ENCODE results near the gene SERAC1. TPM values are rescaled to one million over a fixed set of nuclear protein-coding genes. Genes with fewer than 3 reads are reported as not detected.

SERAC1 gene
- total and polyA plus RNA-seq, 4 donors: 3.1 to 10.1 (median 4.8) TPM

GRCh38 chr6:158095671-158096070 lies 72.4 kb downstream of the SERAC1 start:
- no peak for ATAC-seq (ENCODE audit: insufficient read depth, low FRiP score)
- TF ChIP-seq, protein P1, sequence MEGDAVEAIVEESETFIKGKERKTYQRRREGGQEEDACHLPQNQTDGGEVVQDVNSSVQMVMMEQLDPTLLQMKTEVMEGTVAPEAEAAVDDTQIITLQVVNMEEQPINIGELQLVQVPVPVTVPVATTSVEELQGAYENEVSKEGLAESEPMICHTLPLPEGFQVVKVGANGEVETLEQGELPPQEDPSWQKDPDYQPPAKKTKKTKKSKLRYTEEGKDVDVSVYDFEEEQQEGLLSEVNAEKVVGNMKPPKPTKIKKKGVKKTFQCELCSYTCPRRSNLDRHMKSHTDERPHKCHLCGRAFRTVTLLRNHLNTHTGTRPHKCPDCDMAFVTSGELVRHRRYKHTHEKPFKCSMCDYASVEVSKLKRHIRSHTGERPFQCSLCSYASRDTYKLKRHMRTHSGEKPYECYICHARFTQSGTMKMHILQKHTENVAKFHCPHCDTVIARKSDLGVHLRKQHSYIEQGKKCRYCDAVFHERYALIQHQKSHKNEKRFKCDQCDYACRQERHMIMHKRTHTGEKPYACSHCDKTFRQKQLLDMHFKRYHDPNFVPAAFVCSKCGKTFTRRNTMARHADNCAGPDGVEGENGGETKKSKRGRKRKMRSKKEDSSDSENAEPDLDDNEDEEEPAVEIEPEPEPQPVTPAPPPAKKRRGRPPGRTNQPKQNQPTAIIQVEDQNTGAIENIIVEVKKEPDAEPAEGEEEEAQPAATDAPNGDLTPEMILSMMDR (IDR thresholded peaks at IDR 0.05; ENCODE audit: control extremely low read depth, extremely low read depth): no peak
- Histone ChIP-seq H3K4me1 (ENCODE audit: control insufficient read depth in 5 of 5, insufficient read depth in 5 of 5, low read length in 5 of 5) (peaks cover 0 to 2% (median 0%) of the 10 kb centered on the region in 5 donors), H3K36me3 (ENCODE audit: control insufficient read depth in 4 of 4, insufficient read depth in 4 of 4, low read length in 4 of 4) (peaks cover 0 to 34% (median 13%) of the 10 kb centered on the region in 4 donors), H3K9ac (ENCODE audit: insufficient read depth in 1 of 2, low read length in 2 of 2) (no peak overlapping the region), H3K27me3 (ENCODE audit: control insufficient read depth in 3 of 3, insufficient read depth in 3 of 3, low read length in 2 of 3) (no peaks in the 10 kb centered on the region), H3K9me3 (ENCODE audit: control insufficient read depth in 4 of 4, insufficient read depth in 3 of 4, low read length in 3 of 4) (no peaks in the 10 kb centered on the region), H3K4me3 (no peak overlapping the region), H3K27ac (ENCODE audit: low read depth in 1 of 2, low read length in 1 of 2) (no peak overlapping the region)
- no peak for DNase-seq
- 94 to 95% methylated on average over 15 of the region's 15 CpGs for WGBS, 2 donors

- Histone ChIP-seq H3K27me3 (ENCODE audit: control insufficient read depth in 3 of 3, insufficient read depth in 3 of 3, low read length in 2 of 3) (no peaks in the 10 kb centered on the region), H3K9ac (ENCODE audit: insufficient read depth in 1 of 2, low read length in 2 of 2) (no peak overlapping the region), H3K27ac (ENCODE audit: low read depth in 1 of 2, low read length in 1 of 2) (no peak overlapping the region), H3K9me3 (ENCODE audit: control insufficient read depth in 4 of 4, insufficient read depth in 3 of 4, low read length in 3 of 4) (no peaks in the 10 kb centered on the region), H3K4me1 (ENCODE audit: control insufficient read depth in 5 of 5, insufficient read depth in 5 of 5, low read length in 5 of 5) (peaks cover 0 to 2% (median 0%) of the 10 kb centered on the region in 5 donors), H3K4me3 (no peak overlapping the region), H3K36me3 (ENCODE audit: control insufficient read depth in 4 of 4, insufficient read depth in 4 of 4, low read length in 4 of 4) (peaks cover 0 to 41% (median 13%) of the 10 kb centered on the region in 4 donors)
- TF ChIP-seq, protein P1 (IDR thresholded peaks at IDR 0.05; ENCODE audit: control extremely low read depth, extremely low read depth): no peak
- DNase-seq (no peak), ATAC-seq (ENCODE audit: insufficient read depth, low FRiP score) (no peak)
- WGBS, 2 donors: 50 to 91% methylated on average over 6 of the region's 6 CpGs
Measured at GRCh38 chr6:158095031-158095430, 73.0 kb downstream of the SERAC1 start.

DNA sequence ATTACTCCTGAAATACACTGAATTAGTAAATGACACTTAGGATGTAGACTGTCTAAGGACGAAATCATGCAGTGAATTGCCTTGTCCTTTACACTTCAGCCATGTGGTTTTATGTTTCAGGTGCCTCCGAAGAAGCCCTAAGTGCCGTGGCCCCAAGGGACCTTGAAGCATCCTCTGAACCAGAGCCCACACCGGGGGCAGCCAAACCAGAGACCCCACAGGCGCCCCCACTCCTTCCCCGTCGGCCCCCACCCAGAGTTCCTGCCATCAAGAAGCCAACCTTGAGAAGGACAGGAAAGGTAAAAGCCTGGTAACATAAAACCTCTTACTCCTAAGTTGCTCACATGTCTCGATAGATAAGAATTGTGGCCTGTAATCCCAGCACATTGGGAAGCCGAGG lies 75.3 kb downstream of the SERAC1 start:
- DNase-seq (no peak), ATAC-seq (ENCODE audit: insufficient read depth, low FRiP score) (no peak)
- H3K27me3 ChIP-seq (ENCODE audit: control insufficient read depth in 3 of 3, insufficient read depth in 3 of 3, low read length in 2 of 3): no peaks in the 10 kb centered on the region
- 97 to 98% methylated on average over 9 of the region's 9 CpGs for WGBS, 2 donors
- no peaks in the 10 kb centered on the region for H3K9me3 ChIP-seq (ENCODE audit: control insufficient read depth in 4 of 4, insufficient read depth in 3 of 4, low read length in 3 of 4)
- H3K27ac ChIP-seq (ENCODE audit: low read depth in 1 of 2, low read length in 1 of 2): no peak overlapping the region
- no peak overlapping the region for H3K9ac ChIP-seq (ENCODE audit: insufficient read depth in 1 of 2, low read length in 2 of 2)
- H3K36me3 ChIP-seq (ENCODE audit: control insufficient read depth in 4 of 4, insufficient read depth in 4 of 4, low read length in 4 of 4): peaks cover 0 to 52% (median 13%) of the 10 kb centered on the region in 4 donors
- no peaks in the 10 kb centered on the region for H3K4me1 ChIP-seq (ENCODE audit: control insufficient read depth in 5 of 5, insufficient read depth in 5 of 5, low read length in 5 of 5)
- no peak overlapping the region for H3K4me3 ChIP-seq
- TF ChIP-seq, protein P1 (IDR thresholded peaks at IDR 0.05; ENCODE audit: control extremely low read depth, extremely low read depth): no peak

Data from lung (tissue), 12 donors.